IMR-90 (cell line): Measurements from ENCODE around the gene OPRL1.

ENCODE experiments used
- BHLHE40 ChIP-seq: fragments of 150-350 bp; IDR thresholded peaks from 2 replicates; pipeline ENCODE4 v1.6.1; 2016; ENCODE audit warnings: mild to moderate bottlenecking, low read depth, low read length
- CEBPB ChIP-seq: IDR thresholded peaks from 2 replicates; pipeline ENCODE4 v1.6.1; 2012; ENCODE audit warnings: low read depth, low read length, improper control_type of control experiment
- CTCF ChIP-seq: conservative IDR thresholded peaks from 2 replicates; pipeline ENCODE4 v1.5.1; 2012; ENCODE audit warnings: mild to moderate bottlenecking, low read depth, low read length, improper control_type of control experiment
- MAFK ChIP-seq: IDR thresholded peaks from 2 replicates; pipeline ENCODE4 v1.6.1; 2012; ENCODE audit warnings: low read depth, low read length, improper control_type of control experiment
- MAZ ChIP-seq: IDR thresholded peaks from 2 replicates; pipeline ENCODE4 v1.6.1; 2012; ENCODE audit warnings: low read depth, mild to moderate bottlenecking, low read length, improper control_type of control experiment, moderate library complexity, borderline replicate concordance
- MXI1 ChIP-seq: IDR thresholded peaks from 2 replicates; pipeline ENCODE4 v1.6.1; 2012; ENCODE audit warnings: low read depth, mild to moderate bottlenecking, low read length, moderate library complexity, borderline replicate concordance
- POLR2A ChIP-seq: IDR thresholded peaks from 2 replicates; pipeline ENCODE4 v1.6.1; 2012; ENCODE audit warnings: mild to moderate bottlenecking, low read depth, low read length
- RAD21 ChIP-seq: IDR thresholded peaks from 2 replicates; pipeline ENCODE4 v1.6.1; 2012; ENCODE audit warnings: low read length, improper control_type of control experiment
- RCOR1 ChIP-seq: IDR thresholded peaks from 2 replicates; pipeline ENCODE4 v1.6.1; 2012; ENCODE audit warnings: mild to moderate bottlenecking, low read length, improper control_type of control experiment; ENCODE audit not compliant: insufficient replicate concordance
- RFX5 ChIP-seq: IDR thresholded peaks from 2 replicates; pipeline ENCODE4 v1.8.0; 2012; ENCODE audit warnings: low read depth, mild to moderate bottlenecking, low read length, moderate library complexity
- SMC3 ChIP-seq: fragments of 150-350 bp; IDR thresholded peaks from 2 replicates; pipeline ENCODE4 v1.6.1; 2016; ENCODE audit warnings: low read depth, mild to moderate bottlenecking, antibody characterized with exemption, low read length, moderate library complexity
- USF2 ChIP-seq: fragments of 150-350 bp; IDR thresholded peaks from 2 replicates; pipeline ENCODE4 v1.6.1; 2017; ENCODE audit warnings: mild to moderate bottlenecking, antibody characterized with exemption, low read length, low read depth

GRCh38 chr20:64146936-64147477 is 67.1 kb downstream of the OPRL1 start:
- TF ChIP-seq USF2, result no peak
- TF ChIP-seq MXI1, result no peak
- TF ChIP-seq RAD21, result no peak
- TF ChIP-seq SMC3, result no peak
- TF ChIP-seq POLR2A, result no peak
- no peak for TF ChIP-seq CTCF
- TF ChIP-seq MAZ, result no peak
- TF ChIP-seq CEBPB, result no peak
- TF ChIP-seq BHLHE40, result no peak
- no peak for TF ChIP-seq RFX5
- TF ChIP-seq MAFK, result no peak
- no peak for TF ChIP-seq RCOR1
